ENCODE measurements around the gene ZDHHC12. TPM values are rescaled to one million over a fixed set of nuclear protein-coding genes. Genes with fewer than 3 reads are reported as not detected.
A peak's percentile ranks its signal among the peaks of the same experiment; 100 is the strongest.

Gene ZDHHC12
- polyA plus RNA-seq (2013, experiment 1 of 2; ENCODE audit: insufficient read length), result 19.3 TPM
- 17.4 TPM for polyA plus RNA-seq (2013, experiment 2 of 2; ENCODE audit: insufficient read length)

GRCh38 chr9:128723866-128724743, at the start of gene ZDHHC12:
ZDHHC12 (minus strand) TSS chr9:128724127; CDS start chr9:128724093, 34 bp downstream.
- peak; percentile 91 for DNase-seq

- DNase-seq, result no peak
Observed at GRCh38 chr9:128773049-128773448, 49.1 kb upstream of the ZDHHC12 start.

- peak; percentile 92 for DNase-seq
Observed at GRCh38 chr9:128771745-128772519, 48.0 kb upstream of the ZDHHC12 start, which contains the start of gene ZER1. ZER1 (minus strand) TSS chr9:128771927; CDS start chr9:128755565, 16,362 bp downstream.

- DNase-seq, result peak; percentile 10
Observed at GRCh38 chr9:128771094-128771721, 47.3 kb upstream of the ZDHHC12 start.

- no peak for DNase-seq
Observed at GRCh38 chr9:128770286-128771030, 46.5 kb upstream of the ZDHHC12 start.

- no peak for DNase-seq
Observed at GRCh38 chr9:128768606-128769005, 44.7 kb upstream of the ZDHHC12 start.

- DNase-seq, result no peak
Observed at GRCh38 chr9:128765499-128765898, 41.6 kb upstream of the ZDHHC12 start.

- DNase-seq, result no peak
Observed at GRCh38 chr9:128764361-128764760, 40.4 kb upstream of the ZDHHC12 start.

GRCh38 chr9:128762671-128763449, 38.9 kb upstream of the ZDHHC12 start:
- DNase-seq, result no peak

GRCh38 chr9:128757602-128758001, 33.7 kb upstream of the ZDHHC12 start:
- DNase-seq, result no peak

- DNase-seq, result no peak
Observed at GRCh38 chr9:128753627-128754026, 29.7 kb upstream of the ZDHHC12 start.

GRCh38 chr9:128750926-128751595, 27.1 kb upstream of the ZDHHC12 start:
- DNase-seq, result no peak

- no peak for DNase-seq
Observed at GRCh38 chr9:128747241-128747640, 23.3 kb upstream of the ZDHHC12 start.

GRCh38 chr9:128743421-128743820, 19.5 kb upstream of the ZDHHC12 start:
- DNase-seq, result no peak

- no peak for DNase-seq
Observed at GRCh38 chr9:128742401-128742800, 18.5 kb upstream of the ZDHHC12 start.

- DNase-seq, result no peak
Observed at GRCh38 chr9:128735373-128735772, 11.4 kb upstream of the ZDHHC12 start.

GRCh38 chr9:128733256-128733655, 9.3 kb upstream of the ZDHHC12 start:
- peak; percentile 87 for DNase-seq

- DNase-seq, result no peak
Observed at GRCh38 chr9:128732576-128732975, 8.6 kb upstream of the ZDHHC12 start.

GRCh38 chr9:128731691-128732090, 7.8 kb upstream of the ZDHHC12 start:
- no peak for DNase-seq

- DNase-seq, result no peak
Observed at GRCh38 chr9:128731093-128731492, 7.2 kb upstream of the ZDHHC12 start.

Measured in fibroblast of skin of scalp (primary cell).